HepG2 (cell line): ENCODE results near the gene MRPL14. TPM values are rescaled to one million over a fixed set of nuclear protein-coding genes. Genes with fewer than 3 reads are reported as not detected.
A peak's percentile ranks its signal among the peaks of the same experiment; 100 is the strongest.

Source experiments
- BATF2 ChIP-seq: sonication (generic); formaldehyde crosslinking; IDR thresholded peaks from 2 replicates; pipeline ENCODE4 v1.8.0; 2022; ENCODE audit warnings: mild to moderate bottlenecking, missing genetic modification reagents, moderate library complexity
- CERS6 ChIP-seq: sonication (generic); formaldehyde crosslinking; IDR thresholded peaks from 2 replicates; pipeline ENCODE4 v1.5.0; 2020; ENCODE audit warnings: missing genetic modification reagents
- MYNN ChIP-seq: sonication (generic); formaldehyde crosslinking; IDR thresholded peaks from 2 replicates; pipeline ENCODE4 v1.4.0; 2020; ENCODE audit warnings: mild to moderate bottlenecking, low read depth, missing genetic modification reagents
- NFAT5 ChIP-seq: sonication (generic); formaldehyde crosslinking; IDR thresholded peaks from 2 replicates; pipeline ENCODE4 v1.4.0; 2020; ENCODE audit warnings: missing genetic modification reagents
- RFXAP ChIP-seq: sonication (generic); formaldehyde crosslinking; IDR thresholded peaks from 2 replicates; pipeline ENCODE4 v1.4.0; 2020; ENCODE audit warnings: missing genetic modification reagents, borderline replicate concordance
- SNAPC5 ChIP-seq: sonication (generic); formaldehyde crosslinking; IDR thresholded peaks from 2 replicates; pipeline ENCODE4 v1.8.1; 2023; ENCODE audit warnings: mild to moderate bottlenecking, missing genetic modification reagents, borderline replicate concordance
- SP1 ChIP-seq, 2 experiments: fragments of 450-650 bp in 1 of 2; sonication (generic) in 1 of 2; formaldehyde crosslinking in 1 of 2; IDR thresholded peaks; 2 replicates each; pipeline versions ENCODE4 v1.4.0 to v1.6.1; 2016 to 2020; ENCODE audit warnings: missing genetic modification reagents in 1 of 2
- ZBTB1 ChIP-seq: sonication (generic); formaldehyde crosslinking; IDR thresholded peaks from 2 replicates; pipeline ENCODE4 v1.4.0; 2020; ENCODE audit warnings: missing genetic modification reagents, borderline replicate concordance
- ZBTB20 ChIP-seq: sonication (generic); formaldehyde crosslinking; IDR thresholded peaks from 2 replicates; pipeline ENCODE4 v1.8.1; 2023; ENCODE audit warnings: missing genetic modification reagents, low read depth, mild to moderate bottlenecking, borderline replicate concordance
- ZNF430 ChIP-seq: sonication (generic); formaldehyde crosslinking; IDR thresholded peaks from 2 replicates; pipeline ENCODE4 v1.9.0; 2021; ENCODE audit warnings: mild to moderate bottlenecking, missing genetic modification reagents
- ZNF441 ChIP-seq: sonication (generic); formaldehyde crosslinking; IDR thresholded peaks from 2 replicates; pipeline ENCODE4 v1.7.0; 2021; ENCODE audit warnings: missing genetic modification reagents, borderline replicate concordance
- ZNF687 ChIP-seq: sonication (generic); formaldehyde crosslinking; IDR thresholded peaks from 2 replicates; pipeline ENCODE4 v1.5.1; 2020; ENCODE audit warnings: mild to moderate bottlenecking, missing genetic modification reagents, moderate library complexity
- polyA plus RNA-seq, 8 experiments: library from polyadenylated mRNA; depleted of rRNA in 3 of 8; stranded (reverse) in 7 of 8; unstranded in 1 of 8; fragments of >200 nt; fragmentation: Illumina TruSeq in 4 of 8; extraction: Trizol in 4 of 8; gene quantifications; 2 replicates each; pipeline versions ENCODE4 v1.2.1 to v1.2.3, GENCODE V29; 2011 to 2016; ENCODE audit warnings: low read depth in 4 of 8, missing spikeins in 1 of 8, mixed read lengths in 1 of 8; ENCODE audit not compliant: insufficient read depth in 1 of 8
- total RNA-seq, 5 experiments: library from RNA; depleted of rRNA; stranded (reverse); fragments of >200 nt; fragmentation: Illumina TruSeq; extraction: Trizol; gene quantifications; 2 replicates each; pipeline ENCODE4 v1.2.3, GENCODE V29; 2016; ENCODE audit warnings: low read depth in 1 of 5
- TF ChIP-seq, protein P1 (sequence below): sonication (generic); formaldehyde crosslinking; IDR thresholded peaks from 2 replicates; pipeline ENCODE4 v1.8.0; 2022; ENCODE audit warnings: mild to moderate bottlenecking, missing genetic modification reagents, borderline replicate concordance

Gene MRPL14
- total and polyA plus RNA-seq, 2 of the 13 experiments (the other 11 are each of a cell fraction or from before 2014, with no cell fraction given): 157 to 178 TPM

- no peak for TF ChIP-seq NFAT5
- TF ChIP-seq BATF2 (CRISPR knock-in tag): no peak
- no peak for TF ChIP-seq ZBTB1 (CRISPR knock-in tag)
- 0 out of 2 replicates have a peak, but pooled peaks have one; percentile 24 for TF ChIP-seq ZNF430 (CRISPR knock-in tag)
- TF ChIP-seq CERS6 (CRISPR knock-in tag): no peak
- no peak for TF ChIP-seq SNAPC5 (CRISPR knock-in tag)
- no peak for TF ChIP-seq MYNN (CRISPR knock-in tag)
- TF ChIP-seq, protein P1, sequence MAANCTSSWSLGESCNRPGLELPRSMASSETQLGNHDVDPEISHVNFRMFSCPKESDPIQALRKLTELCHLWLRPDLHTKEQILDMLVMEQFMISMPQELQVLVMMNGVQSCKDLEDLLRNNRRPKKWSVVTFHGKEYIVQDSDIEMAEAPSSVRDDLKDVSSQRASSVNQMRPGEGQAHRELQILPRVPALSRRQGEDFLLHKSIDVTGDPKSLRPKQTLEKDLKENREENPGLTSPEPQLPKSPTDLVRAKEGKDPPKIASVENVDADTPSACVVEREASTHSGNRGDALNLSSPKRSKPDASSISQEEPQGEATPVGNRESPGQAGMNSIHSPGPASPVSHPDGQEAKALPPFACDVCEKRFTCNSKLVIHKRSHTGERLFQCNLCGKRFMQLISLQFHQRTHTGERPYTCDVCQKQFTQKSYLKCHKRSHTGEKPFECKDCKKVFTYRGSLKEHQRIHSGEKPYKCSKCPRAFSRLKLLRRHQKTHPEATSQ: no peak
- no peak for TF ChIP-seq SP1 (IDR thresholded peaks at IDR 0.05)
- no peak for TF ChIP-seq SP1 (CRISPR knock-in tag; IDR thresholded peaks at IDR 0.05)
- TF ChIP-seq ZNF441 (CRISPR knock-in tag): no peak
- TF ChIP-seq ZNF687 (CRISPR knock-in tag): peak; percentile 72
- TF ChIP-seq RFXAP: no peak
- no peak for TF ChIP-seq ZBTB20 (CRISPR knock-in tag)
These were observed 6.0 kb upstream of the MRPL14 start (continued) for GRCh38 chr6:44133003-44133931.
